Measurements from ENCODE around the gene B4GALT7. TPM values are rescaled to one million over a fixed set of nuclear protein-coding genes. Genes with fewer than 3 reads are reported as not detected.
"Not testable (repeated sequence)": the region's sequence is repeated elsewhere in the genome, so short reads cannot be mapped to it uniquely, and the experiment has no call there.

The B4GALT7 gene
- total RNA-seq, 2 experiments from 2014 or later = 31.1 to 33.8 TPM

DNA sequence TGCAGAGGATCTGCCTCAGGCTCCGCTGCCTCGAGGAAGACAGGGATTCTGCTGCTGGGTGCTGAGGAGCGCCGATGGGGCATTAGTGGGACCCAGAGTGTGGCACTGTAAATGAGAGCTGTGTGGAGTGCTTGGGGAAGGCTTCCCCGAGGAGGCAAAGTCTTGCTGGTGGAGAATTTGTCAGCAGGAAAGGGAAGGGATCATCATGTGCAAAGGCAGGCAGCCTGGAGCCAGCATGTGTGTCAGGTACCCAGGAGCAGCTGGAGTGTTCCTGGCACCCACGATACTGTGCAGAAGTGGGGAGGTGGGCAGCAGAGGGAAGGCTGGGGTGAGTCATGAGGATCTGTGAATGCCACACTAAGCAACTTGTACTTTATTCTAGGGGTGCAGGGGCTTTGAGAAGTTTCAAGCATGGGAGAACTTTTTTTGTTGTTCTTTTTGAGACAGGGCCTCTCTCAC lies 12.3 kb downstream of the B4GALT7 start:
- H3K4me1 ChIP-seq (ENCODE audit: insufficient read depth, low read length) = peaks cover 6% of the 10 kb centered on the region
- POLR2A ChIA-PET = no interaction called here
- Mint-ChIP-seq H3K4me3 (no peak overlapping the region), H3K9me3 (no peaks in the 10 kb centered on the region), H3K27ac (peak overlapping the region; percentile 25), H3K27me3 (no peaks in the 10 kb centered on the region), H3K36me3 (ENCODE audit: low read depth) (no peaks in the 10 kb centered on the region), H3K4me1 (ENCODE audit: low read depth) (peaks cover 3% of the 10 kb centered on the region)
- H3K27ac ChIP-seq (ENCODE audit: low read depth in 1 of 2, low read length in 2 of 2) = no peak overlapping the region
- no peaks in the 10 kb centered on the region for H3K27me3 ChIP-seq (ENCODE audit: control insufficient read depth in 1 of 2, insufficient read depth in 2 of 2, low read length in 2 of 2)
- DNase-seq = no peak
- intact Hi-C loops (cut with DNase I, micrococcal nuclease) = no loop called here
- H3K36me3 ChIP-seq (ENCODE audit: insufficient read depth, low read length) = peaks cover 12% of the 10 kb centered on the region
- TF ChIP-seq, protein P1, sequence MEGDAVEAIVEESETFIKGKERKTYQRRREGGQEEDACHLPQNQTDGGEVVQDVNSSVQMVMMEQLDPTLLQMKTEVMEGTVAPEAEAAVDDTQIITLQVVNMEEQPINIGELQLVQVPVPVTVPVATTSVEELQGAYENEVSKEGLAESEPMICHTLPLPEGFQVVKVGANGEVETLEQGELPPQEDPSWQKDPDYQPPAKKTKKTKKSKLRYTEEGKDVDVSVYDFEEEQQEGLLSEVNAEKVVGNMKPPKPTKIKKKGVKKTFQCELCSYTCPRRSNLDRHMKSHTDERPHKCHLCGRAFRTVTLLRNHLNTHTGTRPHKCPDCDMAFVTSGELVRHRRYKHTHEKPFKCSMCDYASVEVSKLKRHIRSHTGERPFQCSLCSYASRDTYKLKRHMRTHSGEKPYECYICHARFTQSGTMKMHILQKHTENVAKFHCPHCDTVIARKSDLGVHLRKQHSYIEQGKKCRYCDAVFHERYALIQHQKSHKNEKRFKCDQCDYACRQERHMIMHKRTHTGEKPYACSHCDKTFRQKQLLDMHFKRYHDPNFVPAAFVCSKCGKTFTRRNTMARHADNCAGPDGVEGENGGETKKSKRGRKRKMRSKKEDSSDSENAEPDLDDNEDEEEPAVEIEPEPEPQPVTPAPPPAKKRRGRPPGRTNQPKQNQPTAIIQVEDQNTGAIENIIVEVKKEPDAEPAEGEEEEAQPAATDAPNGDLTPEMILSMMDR (IDR thresholded peaks at IDR 0.05) = no peak
- H3K4me3 ChIP-seq (ENCODE audit: low read length) = no peak overlapping the region
- H3K9me3 ChIP-seq (ENCODE audit: control insufficient read depth in 1 of 2, insufficient read depth in 1 of 2, low read length in 2 of 2) = no peaks in the 10 kb centered on the region
- no peak for ATAC-seq (ENCODE audit: poor library complexity)
- CTCF ChIA-PET = no interaction called here

DNA sequence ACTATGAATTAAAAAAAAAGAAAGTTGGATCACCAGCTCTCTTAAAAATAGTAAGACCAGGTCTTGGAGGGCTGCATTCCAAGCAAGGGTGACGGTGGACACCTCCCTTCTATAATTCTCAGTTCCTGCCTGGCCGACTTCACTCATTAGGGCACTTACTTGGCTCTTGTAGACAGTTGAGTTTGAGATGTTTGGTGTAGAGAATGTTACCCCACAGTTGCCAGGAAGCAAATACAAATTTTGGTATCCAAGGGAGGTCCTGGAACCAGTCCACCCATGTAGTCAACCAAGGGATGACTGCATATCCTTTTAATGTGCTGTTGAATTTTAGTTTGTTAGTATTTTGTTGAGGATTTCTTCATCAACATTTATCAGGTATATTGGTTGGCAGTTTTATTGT lies 20.6 kb downstream of the B4GALT7 start:
- ATAC-seq (ENCODE audit: poor library complexity) (no peak), DNase-seq (no peak)
- Histone ChIP-seq H3K27me3 (ENCODE audit: control insufficient read depth in 1 of 2, insufficient read depth in 2 of 2, low read length in 2 of 2) (no peaks in the 10 kb centered on the region), H3K27ac (ENCODE audit: low read depth in 1 of 2, low read length in 2 of 2) (no peak overlapping the region), H3K4me1 (ENCODE audit: insufficient read depth, low read length) (no peaks in the 10 kb centered on the region), H3K9me3 (ENCODE audit: control insufficient read depth in 1 of 2, insufficient read depth in 1 of 2, low read length in 2 of 2) (no peaks in the 10 kb centered on the region), H3K4me3 (ENCODE audit: low read length) (no peak overlapping the region), H3K36me3 (ENCODE audit: insufficient read depth, low read length) (peaks cover 46% of the 10 kb centered on the region)
- Mint-ChIP-seq H3K27ac (no peak overlapping the region), H3K4me3 (no peak overlapping the region), H3K27me3 (no peaks in the 10 kb centered on the region), H3K4me1 (ENCODE audit: low read depth) (no peaks in the 10 kb centered on the region), H3K9me3 (no peaks in the 10 kb centered on the region), H3K36me3 (ENCODE audit: low read depth) (peaks cover 80% of the 10 kb centered on the region)
- TF ChIP-seq, protein P1 (IDR thresholded peaks at IDR 0.05) = no peak
- ChIA-PET POLR2A (no interaction called here), CTCF (no interaction called here)
- intact Hi-C loops (cut with DNase I, micrococcal nuclease) = no loop called here

DNA sequence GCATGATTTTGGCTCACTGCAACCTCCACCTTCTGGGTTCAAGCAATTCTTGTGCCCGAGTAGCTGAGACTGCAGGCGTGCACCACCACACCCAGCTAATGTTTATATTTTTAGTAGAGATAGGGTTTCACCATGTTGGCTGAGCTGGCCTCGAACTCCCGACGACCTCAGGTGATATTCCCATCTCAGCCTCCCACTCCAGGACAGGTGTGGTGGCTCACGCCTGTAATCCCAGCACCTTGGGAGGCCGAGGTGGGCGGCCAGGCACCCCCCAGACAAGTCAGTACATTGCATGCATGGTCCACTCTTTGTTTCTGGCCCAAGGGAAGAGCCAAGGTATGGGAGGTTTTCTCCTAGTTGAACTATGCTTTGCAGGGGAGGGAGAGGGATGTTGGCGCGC lies 24.2 kb downstream of the B4GALT7 start:
- H3K27ac Mint-ChIP-seq; H3K4me3 ChIP-seq (ENCODE audit: low read length); H3K27ac ChIP-seq (ENCODE audit: low read depth in 1 of 2, low read length in 2 of 2); H3K4me1 ChIP-seq (ENCODE audit: insufficient read depth, low read length); H3K27me3 Mint-ChIP-seq; H3K9me3 Mint-ChIP-seq; H3K4me1 Mint-ChIP-seq (ENCODE audit: low read depth); H3K27me3 ChIP-seq (ENCODE audit: control insufficient read depth in 1 of 2, insufficient read depth in 2 of 2, low read length in 2 of 2); H3K4me3 Mint-ChIP-seq; DNase-seq; ATAC-seq (ENCODE audit: poor library complexity); POLR2A ChIA-PET; intact Hi-C loops (cut with DNase I, micrococcal nuclease); CTCF ChIA-PET; H3K9me3 ChIP-seq (ENCODE audit: control insufficient read depth in 1 of 2, insufficient read depth in 1 of 2, low read length in 2 of 2): not testable (repeated sequence)
- H3K36me3 ChIP-seq (ENCODE audit: insufficient read depth, low read length) = peaks cover 21% of the 10 kb centered on the region
- H3K36me3 Mint-ChIP-seq (ENCODE audit: low read depth) = peaks cover 84% of the 10 kb centered on the region

DNA sequence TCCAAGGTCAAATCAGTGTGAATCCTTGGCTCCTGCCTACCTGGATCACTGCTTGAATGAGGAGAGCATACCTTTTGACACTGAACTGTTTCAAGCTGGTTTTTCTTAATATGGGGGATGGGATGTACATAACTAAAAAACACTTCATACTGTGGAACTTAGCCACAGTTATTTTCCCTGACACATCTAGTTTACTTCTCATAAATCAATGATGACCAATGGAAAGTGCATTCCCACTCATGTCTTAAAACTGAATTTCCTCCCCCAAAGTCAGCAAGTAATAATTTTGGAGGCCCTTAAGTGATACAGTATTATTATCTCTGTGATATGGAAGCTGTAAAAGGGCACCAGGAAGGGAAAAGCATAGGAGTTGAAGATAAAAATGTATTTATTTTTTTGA lies 30.3 kb downstream of the B4GALT7 start:
- H3K27ac ChIP-seq (ENCODE audit: low read depth in 1 of 2, low read length in 2 of 2); H3K4me1 ChIP-seq (ENCODE audit: insufficient read depth, low read length); intact Hi-C loops (cut with DNase I, micrococcal nuclease); H3K4me1 Mint-ChIP-seq (ENCODE audit: low read depth); H3K4me3 Mint-ChIP-seq; H3K9me3 ChIP-seq (ENCODE audit: control insufficient read depth in 1 of 2, insufficient read depth in 1 of 2, low read length in 2 of 2); H3K27me3 ChIP-seq (ENCODE audit: control insufficient read depth in 1 of 2, insufficient read depth in 2 of 2, low read length in 2 of 2); H3K9me3 Mint-ChIP-seq; H3K4me3 ChIP-seq (ENCODE audit: low read length); H3K27me3 Mint-ChIP-seq; CTCF ChIA-PET; H3K36me3 ChIP-seq (ENCODE audit: insufficient read depth, low read length); H3K27ac Mint-ChIP-seq; POLR2A ChIA-PET; DNase-seq; ATAC-seq (ENCODE audit: poor library complexity): not testable (repeated sequence)
- peaks cover 32% of the 10 kb centered on the region for H3K36me3 Mint-ChIP-seq (ENCODE audit: low read depth)

DNA sequence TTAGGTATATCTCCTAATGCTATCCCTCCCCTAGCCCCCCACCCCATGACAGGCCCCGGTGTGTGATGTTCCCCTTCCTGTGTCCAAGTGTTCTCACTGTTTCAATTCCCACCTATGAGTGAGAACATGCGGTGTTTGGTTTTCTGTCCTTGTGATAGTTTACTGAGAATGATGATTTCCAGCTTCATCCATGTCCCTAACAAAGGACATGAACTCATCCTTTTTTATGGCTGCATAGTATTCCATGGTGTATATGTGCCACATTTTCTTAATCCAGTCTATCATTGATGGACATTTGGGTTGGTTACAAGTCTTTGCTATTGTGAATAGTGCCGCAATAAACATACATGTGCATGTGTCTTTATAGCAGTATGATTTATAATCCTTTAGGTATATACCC lies 35.0 kb downstream of the B4GALT7 start:
- POLR2A ChIA-PET; CTCF ChIA-PET; H3K4me3 ChIP-seq (ENCODE audit: low read length): not testable (repeated sequence)

DNA sequence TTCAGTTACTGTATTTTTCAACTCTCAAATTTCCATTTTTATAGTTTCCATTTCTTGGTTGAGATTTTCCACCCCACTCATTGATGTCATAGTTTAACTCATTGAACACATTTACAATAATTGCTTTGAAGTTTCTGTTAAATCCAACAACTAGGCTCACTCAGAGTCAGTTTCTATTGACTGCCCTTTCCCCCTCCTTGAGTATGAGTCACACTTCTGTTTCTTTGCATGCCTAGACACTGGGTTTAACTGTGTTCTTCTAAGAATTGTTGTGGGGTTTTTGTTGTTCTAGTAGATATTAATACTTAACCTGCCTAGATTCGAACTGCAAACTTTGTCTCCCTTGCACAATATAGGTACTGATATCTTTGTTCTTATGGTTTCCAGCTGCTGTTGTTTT lies 45.5 kb downstream of the B4GALT7 start:
- H3K27me3 ChIP-seq (ENCODE audit: control insufficient read depth in 1 of 2, insufficient read depth in 2 of 2, low read length in 2 of 2); CTCF ChIA-PET; ATAC-seq (ENCODE audit: poor library complexity): not testable (repeated sequence)

More for the DNA sequence above, 35.0 kb downstream of the B4GALT7 start:
- DNase-seq; H3K27ac ChIP-seq (ENCODE audit: low read depth in 1 of 2, low read length in 2 of 2); H3K4me1 Mint-ChIP-seq (ENCODE audit: low read depth); H3K4me1 ChIP-seq (ENCODE audit: insufficient read depth, low read length); H3K27me3 ChIP-seq (ENCODE audit: control insufficient read depth in 1 of 2, insufficient read depth in 2 of 2, low read length in 2 of 2); H3K4me3 Mint-ChIP-seq; ATAC-seq (ENCODE audit: poor library complexity); intact Hi-C loops (cut with DNase I, micrococcal nuclease); H3K27ac Mint-ChIP-seq; H3K9me3 Mint-ChIP-seq; H3K27me3 Mint-ChIP-seq; H3K9me3 ChIP-seq (ENCODE audit: control insufficient read depth in 1 of 2, insufficient read depth in 1 of 2, low read length in 2 of 2); H3K36me3 Mint-ChIP-seq (ENCODE audit: low read depth); H3K36me3 ChIP-seq (ENCODE audit: insufficient read depth, low read length): not testable (repeated sequence)

More for the DNA sequence above, 45.5 kb downstream of the B4GALT7 start:
- H3K4me1 ChIP-seq (ENCODE audit: insufficient read depth, low read length); H3K27me3 Mint-ChIP-seq; H3K27ac ChIP-seq (ENCODE audit: low read depth in 1 of 2, low read length in 2 of 2); H3K4me1 Mint-ChIP-seq (ENCODE audit: low read depth); H3K9me3 Mint-ChIP-seq; H3K9me3 ChIP-seq (ENCODE audit: control insufficient read depth in 1 of 2, insufficient read depth in 1 of 2, low read length in 2 of 2); intact Hi-C loops (cut with DNase I, micrococcal nuclease); H3K4me3 Mint-ChIP-seq; H3K27ac Mint-ChIP-seq; DNase-seq; POLR2A ChIA-PET; H3K36me3 ChIP-seq (ENCODE audit: insufficient read depth, low read length); H3K4me3 ChIP-seq (ENCODE audit: low read length): not testable (repeated sequence)
- peaks cover 11% of the 10 kb centered on the region for H3K36me3 Mint-ChIP-seq (ENCODE audit: low read depth)
